Choroid plexus epithelial cell (primary cell): ENCODE data around the gene ARID2.

Experiments
- DNase-seq: peaks from one replicate; pipeline ENCODE4 v3.0.0-alpha.2; 2010; ENCODE audit warnings: low read depth
- H3K4me3 ChIP-seq: 2 replicates; pipeline ENCODE4 v1.5.1; 2011; ENCODE audit warnings: low read depth, mild to moderate bottlenecking, control low read depth, low read length, moderate library complexity
- TF ChIP-seq, protein P1 (sequence below): conservative IDR thresholded peaks from 2 replicates; pipeline ENCODE4 v1.5.1; 2011; ENCODE audit warnings: low read depth, mild to moderate bottlenecking, control low read depth, inconsistent platforms, low read length, moderate library complexity

The ARID2 gene

DNA sequence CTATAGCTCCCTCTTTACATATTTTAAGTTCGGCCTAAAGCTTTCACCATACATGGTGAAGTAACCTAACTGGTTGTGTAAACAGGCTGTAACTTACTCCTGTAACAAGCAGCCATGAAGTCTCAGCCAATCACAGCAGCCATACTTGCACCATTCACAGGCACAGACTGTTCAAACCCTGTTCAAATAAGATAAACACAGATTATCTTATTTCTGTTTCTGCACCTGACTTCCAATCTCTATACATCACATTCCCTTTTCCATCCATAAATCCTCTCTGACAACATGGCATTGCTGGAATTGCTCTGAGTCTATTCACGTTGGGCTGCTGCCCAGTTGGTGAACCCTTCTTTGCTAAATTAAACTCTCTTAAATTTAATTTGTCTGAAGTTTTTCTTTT, 34.5 kb upstream of the ARID2 start:
- H3K4me3 ChIP-seq = no peak overlapping the region
- TF ChIP-seq, protein P1, sequence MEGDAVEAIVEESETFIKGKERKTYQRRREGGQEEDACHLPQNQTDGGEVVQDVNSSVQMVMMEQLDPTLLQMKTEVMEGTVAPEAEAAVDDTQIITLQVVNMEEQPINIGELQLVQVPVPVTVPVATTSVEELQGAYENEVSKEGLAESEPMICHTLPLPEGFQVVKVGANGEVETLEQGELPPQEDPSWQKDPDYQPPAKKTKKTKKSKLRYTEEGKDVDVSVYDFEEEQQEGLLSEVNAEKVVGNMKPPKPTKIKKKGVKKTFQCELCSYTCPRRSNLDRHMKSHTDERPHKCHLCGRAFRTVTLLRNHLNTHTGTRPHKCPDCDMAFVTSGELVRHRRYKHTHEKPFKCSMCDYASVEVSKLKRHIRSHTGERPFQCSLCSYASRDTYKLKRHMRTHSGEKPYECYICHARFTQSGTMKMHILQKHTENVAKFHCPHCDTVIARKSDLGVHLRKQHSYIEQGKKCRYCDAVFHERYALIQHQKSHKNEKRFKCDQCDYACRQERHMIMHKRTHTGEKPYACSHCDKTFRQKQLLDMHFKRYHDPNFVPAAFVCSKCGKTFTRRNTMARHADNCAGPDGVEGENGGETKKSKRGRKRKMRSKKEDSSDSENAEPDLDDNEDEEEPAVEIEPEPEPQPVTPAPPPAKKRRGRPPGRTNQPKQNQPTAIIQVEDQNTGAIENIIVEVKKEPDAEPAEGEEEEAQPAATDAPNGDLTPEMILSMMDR = no peak
- no peak for DNase-seq

DNA sequence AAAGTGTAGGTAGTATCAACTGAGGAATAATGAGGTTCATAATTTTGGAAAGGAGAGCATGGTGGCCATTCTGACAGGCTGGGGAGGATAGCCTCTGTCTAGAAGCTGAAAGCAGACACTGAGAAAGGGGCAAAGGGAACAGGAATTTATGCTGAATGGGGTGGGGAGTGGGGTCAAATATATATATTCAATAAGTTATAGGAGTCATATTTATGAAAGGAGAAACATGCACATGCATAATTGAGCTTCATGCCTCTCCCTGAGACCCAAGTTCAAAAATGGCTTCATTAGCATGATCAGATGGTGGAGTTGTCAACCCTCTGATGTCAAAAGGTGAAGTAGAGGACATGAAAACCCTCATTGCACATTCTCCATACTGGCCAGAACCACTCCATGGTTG, 33.9 kb upstream of the ARID2 start:
- TF ChIP-seq, protein P1 = no peak
- H3K4me3 ChIP-seq = no peak overlapping the region
- DNase-seq = no peak

DNA sequence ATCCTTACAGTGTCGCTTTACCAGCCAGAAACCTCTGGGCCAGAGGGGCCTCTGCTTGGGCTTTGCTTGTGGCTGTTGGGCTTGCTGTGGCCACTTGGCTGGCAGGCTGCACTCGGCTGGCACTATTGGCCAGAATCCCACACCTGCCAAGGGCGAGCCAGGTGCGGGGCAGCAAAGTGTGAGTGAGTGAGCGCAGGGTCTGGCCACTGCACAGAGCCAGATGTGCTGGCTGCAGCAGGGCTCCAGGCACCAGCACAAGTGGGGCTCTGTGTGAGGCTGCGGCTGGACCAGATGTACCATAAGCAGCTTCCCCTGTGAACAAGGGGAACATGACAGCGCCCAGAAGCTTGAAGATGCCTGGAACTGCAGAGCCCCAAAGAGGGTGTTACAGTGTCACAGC, 33.5 kb upstream of the ARID2 start:
- TF ChIP-seq, protein P1 = no peak
- no peak overlapping the region for H3K4me3 ChIP-seq
- DNase-seq = no peak

DNA sequence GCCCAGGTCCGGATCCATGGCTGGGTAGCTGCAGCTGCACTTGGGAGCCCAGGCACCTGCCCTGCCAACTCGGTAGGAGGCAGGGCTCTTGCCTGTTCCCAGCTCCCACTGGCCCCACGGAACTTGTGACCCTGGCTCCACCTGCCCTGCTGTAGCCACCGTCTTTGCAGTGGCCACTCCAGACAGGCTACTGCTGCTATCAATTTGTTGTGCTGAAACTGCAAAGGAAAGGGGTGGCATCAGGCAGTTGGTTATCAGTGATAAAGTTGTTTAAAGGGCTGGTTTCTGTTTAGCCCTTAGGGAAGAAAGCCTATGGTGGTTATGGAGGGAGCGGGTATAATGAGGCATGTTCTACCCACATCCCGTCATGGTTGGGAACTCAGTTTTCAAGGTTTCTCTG, 32.1 kb upstream of the ARID2 start:
- TF ChIP-seq, protein P1 = no peak
- no peak for DNase-seq
- H3K4me3 ChIP-seq = no peak overlapping the region

DNA sequence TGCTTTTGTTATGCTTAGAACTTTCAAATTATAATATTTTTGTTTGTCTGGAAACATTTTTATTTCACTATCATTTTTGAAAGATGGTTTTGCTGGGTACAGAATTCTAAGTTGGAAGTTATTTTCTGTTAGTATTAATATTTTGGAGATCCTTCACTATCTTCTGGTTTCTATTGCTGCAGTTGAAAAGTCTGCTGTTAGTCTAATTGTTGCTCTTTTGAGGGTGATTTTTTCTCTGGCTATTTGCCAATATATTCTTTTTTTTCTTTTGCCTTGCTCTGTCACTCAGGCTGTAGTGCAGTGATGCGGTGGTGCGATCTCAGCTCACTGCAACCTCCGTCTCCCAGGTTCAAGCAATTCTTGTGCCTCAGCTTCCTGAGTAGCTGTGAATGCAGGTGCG, 28.2 kb upstream of the ARID2 start:
- DNase-seq = no peak
- TF ChIP-seq, protein P1 = no peak
- H3K4me3 ChIP-seq = no peak overlapping the region

DNA sequence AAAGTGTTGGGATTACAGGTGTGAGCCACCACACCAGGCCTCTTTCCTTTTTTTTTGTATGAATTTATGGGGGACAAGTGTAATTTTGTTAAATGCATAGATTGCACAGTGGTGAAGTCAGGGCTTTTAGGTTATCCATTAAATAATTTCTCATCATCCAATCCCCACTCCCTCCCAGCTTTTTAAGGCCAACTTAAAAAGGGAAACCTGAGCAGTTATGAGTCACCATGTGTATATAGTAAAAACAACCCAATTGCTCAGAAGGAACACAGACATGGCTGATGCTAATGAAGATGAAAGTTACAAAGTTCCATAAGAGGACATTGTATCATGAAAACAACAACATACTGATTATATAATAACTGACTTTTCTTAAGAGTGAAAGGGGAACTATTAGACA, 25.6 kb upstream of the ARID2 start:
- DNase-seq = peak; percentile 32
- no peak overlapping the region for H3K4me3 ChIP-seq
- TF ChIP-seq, protein P1 = no peak

DNA sequence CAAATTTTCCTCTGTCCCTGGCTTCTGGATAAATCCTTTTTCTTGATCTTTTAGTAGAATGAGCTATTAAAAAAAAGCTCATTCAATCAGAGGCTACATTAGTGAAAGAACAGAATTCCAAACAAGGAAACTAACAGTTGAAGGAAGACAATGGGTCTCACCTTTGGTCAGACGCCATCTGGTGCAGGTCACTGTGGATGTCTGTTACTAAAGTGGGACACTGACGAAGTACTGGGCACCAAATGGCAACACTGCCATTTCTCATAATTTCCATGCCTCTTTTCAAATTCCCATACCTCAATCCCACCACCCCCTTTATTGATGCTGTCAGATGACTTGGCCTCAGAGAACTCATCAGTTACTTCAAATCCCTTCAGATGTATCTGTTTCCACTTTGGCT, 24.5 kb upstream of the ARID2 start:
- TF ChIP-seq, protein P1 = no peak
- H3K4me3 ChIP-seq = no peak overlapping the region

More for the DNA sequence above, 24.5 kb upstream of the ARID2 start:
- DNase-seq = no peak
